Activated B cell treated with CpG ODN at 0.5 μM for 24 hours (primary cell): ENCODE data around the gene HBS1L. TPM values are rescaled to one million over a fixed set of nuclear protein-coding genes. Genes with fewer than 3 reads are reported as not detected.

Source experiments
- ATAC-seq: fragments of 200-7000 bp; cut with Tn5 transposase; one replicate; pipeline ENCODE4 v1.10.0; 2021; ENCODE audit warnings: low read depth, mild to moderate bottlenecking, moderate library complexity
- CTCF ChIA-PET: fragments of 350-600 bp; sonication (Branson Sonifier 250); formaldehyde crosslinking; loops from one replicate; lab custom pipeline; 2021; ENCODE audit warnings: antibody characterized with exemption; lab: Charles Lee
- POLR2A ChIA-PET: fragments of 350-600 bp; sonication (Branson Sonifier 250); formaldehyde crosslinking; loops from one replicate; lab custom pipeline; 2021; ENCODE audit warnings: antibody characterized with exemption; lab: Charles Lee
- DNase-seq: peaks from one replicate; pipeline ENCODE4 v3.0.0; 2022
- H3K27ac Mint-ChIP-seq: one replicate; pipeline ENCODE4 v1.8.0; 2020; ENCODE audit warnings: mixed read lengths
- H3K27me3 Mint-ChIP-seq: one replicate; pipeline ENCODE4 v1.8.0; 2021; ENCODE audit warnings: mixed read lengths
- H3K36me3 Mint-ChIP-seq: one replicate; pipeline ENCODE4 v1.8.0; 2021; ENCODE audit warnings: low read depth, mixed read lengths
- H3K4me1 Mint-ChIP-seq: one replicate; pipeline ENCODE4 v1.8.0; 2021; ENCODE audit warnings: mixed read lengths
- H3K4me3 Mint-ChIP-seq: one replicate; pipeline ENCODE4 v1.8.0; 2020; ENCODE audit warnings: mild to moderate bottlenecking, mixed read lengths
- H3K9me3 Mint-ChIP-seq: one replicate; pipeline ENCODE4 v1.8.0; 2020; ENCODE audit warnings: mixed read lengths
- CTCF ChIP-seq: fragments of 200-600 bp; IDR thresholded peaks from one replicate; pipeline ENCODE4 v1.8.0; 2022; ENCODE audit warnings: antibody characterized with exemption, mild to moderate bottlenecking
- intact Hi-C: fragments of 100-400 bp; cut with micrococcal nuclease; formaldehyde crosslinking; loops from one replicate; pipeline ENCODE4 v1.15.1; 2024
- total RNA-seq: library from RNA; stranded (reverse); gene quantifications from 2 replicates; pipeline ENCODE4 v1.2.3, GENCODE V29; 2022

Gene HBS1L
- total RNA-seq, 1 donor from 2014 or later = 67.5 TPM

DNA sequence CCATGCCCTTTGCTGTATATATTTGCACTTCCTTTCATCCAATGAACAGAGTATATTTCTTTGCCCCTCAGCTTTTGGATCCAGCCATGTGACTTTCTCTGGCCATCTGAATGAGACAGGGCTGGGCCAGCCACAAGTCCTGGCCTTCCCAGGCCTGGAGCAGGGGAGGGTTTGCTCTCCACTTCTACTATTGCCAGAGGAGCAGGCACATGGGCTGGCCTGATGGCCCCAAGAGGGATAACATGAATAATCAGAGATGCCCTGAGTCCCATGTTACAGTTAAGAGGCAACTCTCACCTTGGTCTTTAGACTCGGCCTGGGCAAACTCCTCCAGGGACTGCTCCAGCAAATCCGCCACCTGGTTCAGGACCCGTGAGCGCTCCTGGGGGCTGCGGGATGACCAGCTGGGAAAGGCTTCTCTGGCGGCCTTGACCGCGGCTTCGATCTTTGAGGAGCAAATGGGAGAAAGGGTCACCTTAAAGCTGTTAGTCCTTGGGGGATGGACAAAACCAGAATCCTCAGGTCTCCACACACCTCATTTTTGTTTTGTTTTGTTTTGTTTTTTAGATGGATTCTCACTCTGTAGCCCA is 111.0 kb downstream of the HBS1L start:
- CTCF ChIA-PET = no interaction called here
- no peak for TF ChIP-seq CTCF
- no peak for DNase-seq
- Mint-ChIP-seq H3K36me3 (no peaks in the 10 kb centered on the region), H3K4me1 (peaks cover 3% of the 10 kb centered on the region), H3K27ac (no peak overlapping the region), H3K4me3 (no peak overlapping the region), H3K9me3 (peaks cover 10% of the 10 kb centered on the region), H3K27me3 (no peaks in the 10 kb centered on the region)
- no peak for ATAC-seq
- intact Hi-C loops = loop anchor here (5.0 kb wide), 1 partner anchor 1021 kb away; no protein-coding TSS in a partner anchor
- POLR2A ChIA-PET = no interaction called here

GRCh38 chr6:134938896-134939295 is 115.7 kb downstream of the HBS1L start:
- DNase-seq (no peak), ATAC-seq (peak; percentile 54)
- H3K27ac Mint-ChIP-seq = no peak overlapping the region
- H3K4me1 Mint-ChIP-seq = peaks cover 3% of the 10 kb centered on the region
- H3K9me3 Mint-ChIP-seq = no peaks in the 10 kb centered on the region
- CTCF ChIA-PET = interaction anchor here (2.4 to 5.3 kb wide), 6 partner anchors 8 to 1015 kb away, joined by 14 to 80 read pairs (median 19); no protein-coding TSS in a partner anchor
- TF ChIP-seq CTCF = no peak
- intact Hi-C loops = no loop called here
- no peaks in the 10 kb centered on the region for H3K27me3 Mint-ChIP-seq
- H3K36me3 Mint-ChIP-seq = no peaks in the 10 kb centered on the region
- POLR2A ChIA-PET = interaction anchor here (2.4 kb wide), 1 partner anchor 765 kb away, joined by 9 read pairs; no protein-coding TSS in a partner anchor
- H3K4me3 Mint-ChIP-seq = no peak overlapping the region

- no peak for ATAC-seq
- no peaks in the 10 kb centered on the region for H3K27me3 Mint-ChIP-seq
- H3K4me3 Mint-ChIP-seq = no peak overlapping the region
- POLR2A ChIA-PET = no interaction called here
- H3K27ac Mint-ChIP-seq = no peak overlapping the region
- H3K4me1 Mint-ChIP-seq = peaks cover 3% of the 10 kb centered on the region
- no peak for TF ChIP-seq CTCF
- no peak for DNase-seq
- intact Hi-C loops = no loop called here
- H3K9me3 Mint-ChIP-seq = no peaks in the 10 kb centered on the region
- CTCF ChIA-PET = interaction anchor here (5.3 kb wide), 1 partner anchor 782 kb away, joined by 80 read pairs; no protein-coding TSS in a partner anchor
- no peaks in the 10 kb centered on the region for H3K36me3 Mint-ChIP-seq
Observed at GRCh38 chr6:134937426-134937825, 117.2 kb downstream of the HBS1L start.

GRCh38 chr6:134936931-134937330 is 117.7 kb downstream of the HBS1L start:
- Mint-ChIP-seq H3K27me3 (no peaks in the 10 kb centered on the region), H3K36me3 (no peaks in the 10 kb centered on the region), H3K27ac (no peak overlapping the region), H3K4me1 (peaks cover 3% of the 10 kb centered on the region), H3K9me3 (no peaks in the 10 kb centered on the region), H3K4me3 (no peak overlapping the region)
- CTCF ChIA-PET = no interaction called here
- DNase-seq (no peak), ATAC-seq (no peak)
- intact Hi-C loops = no loop called here
- no peak for TF ChIP-seq CTCF
- POLR2A ChIA-PET = no interaction called here

DNA sequence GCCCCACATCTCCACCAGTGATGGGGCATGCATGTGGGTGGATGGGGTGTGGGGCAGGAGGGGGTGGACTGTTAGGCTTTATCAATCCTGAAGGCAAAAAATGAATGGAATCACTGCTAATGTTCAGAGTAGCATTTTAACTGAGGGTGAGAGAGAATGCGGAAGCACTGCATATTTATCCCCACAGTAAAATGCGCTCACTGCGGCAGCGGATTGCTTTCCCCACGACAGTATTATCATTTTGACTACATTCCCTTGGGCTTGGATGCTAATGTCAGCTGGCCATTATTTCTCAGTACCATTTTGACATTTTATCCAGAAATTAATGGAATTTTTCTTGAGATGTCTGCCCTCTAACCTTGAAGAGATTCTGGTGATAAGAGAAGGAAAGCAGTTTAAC is 118.1 kb downstream of the HBS1L start:
- ChIA-PET CTCF (no interaction called here), POLR2A (no interaction called here)
- H3K9me3 Mint-ChIP-seq = no peaks in the 10 kb centered on the region
- intact Hi-C loops = no loop called here
- H3K27ac Mint-ChIP-seq = no peak overlapping the region
- H3K4me3 Mint-ChIP-seq = no peak overlapping the region
- TF ChIP-seq CTCF = no peak
- H3K36me3 Mint-ChIP-seq = no peaks in the 10 kb centered on the region
- H3K27me3 Mint-ChIP-seq = no peaks in the 10 kb centered on the region
- ATAC-seq (no peak), DNase-seq (no peak)
- peaks cover 3% of the 10 kb centered on the region for H3K4me1 Mint-ChIP-seq
